HepG2 (cell line): ENCODE measurements around the gene CRNN. TPM values are rescaled to one million over a fixed set of nuclear protein-coding genes. Genes with fewer than 3 reads are reported as not detected.
A peak's percentile ranks its signal among the peaks of the same experiment; 100 is the strongest.

Experiments used
- ATAC-seq: fragments of 200-7000 bp; cut with Tn5 transposase; 3 replicates; pipeline ENCODE4 v1.9.1; 2020; ENCODE audit warnings: mild to moderate bottlenecking, moderate library complexity
- BruUV-seq: library from RNA; stranded (reverse); fragments of 400-500 nt; replicated peaks from 2 replicates; lab custom pipeline; 2021; lab: Mats Ljungman, UMichigan
- CTCF ChIA-PET: fragments of 300-600 bp; formaldehyde crosslinking; extraction: SDS; loops from one replicate; lab custom pipeline; 2021; ENCODE audit warnings: low total read pairs, inconsistent platforms, low intra/inter-chr PET ratio; lab: Yijun Ruan, JAX
- POLR2A ChIA-PET: fragments of 350-600 bp; sonication (Branson Sonifier 250); formaldehyde crosslinking; loops from one replicate; lab custom pipeline; 2020; ENCODE audit warnings: antibody characterized with exemption, inconsistent platforms; lab: Yijun Ruan, JAX
- DNase-seq: peaks from one replicate; pipeline ENCODE4 v3.0.0-alpha.2; 2015; ENCODE audit warnings: low spot score
- FAIRE-seq: peaks from 3 replicates; lab custom pipeline; 2011; peaks lifted over from hg19 to GRCh38; lab: Jason Lieb, UNC
- H2AFZ ChIP-seq: one replicate; pipeline ENCODE4 v1.6.1; 2011; ENCODE audit warnings: low read length, inconsistent platforms
- H3K27ac ChIP-seq: fragments of 300-600 bp; 3 replicates; pipeline ENCODE4 v1.8.0; 2011; ENCODE audit warnings: mixed run types, mild to moderate bottlenecking, mixed read lengths, low read length, inconsistent platforms; ENCODE audit not compliant: insufficient read depth; ENCODE audit errors: extremely low read length
- H3K27me3 ChIP-seq, 2 experiments: fragments of 200-600 bp in 1 of 2; 2 replicates in 1 of 2; 3 replicates in 1 of 2; pipeline versions ENCODE4 v1.6.0 to v1.8.0; 2011; ENCODE audit warnings: low read length in 2 of 2, mild to moderate bottlenecking in 2 of 2, moderate library complexity in 2 of 2, inconsistent platforms in 1 of 2; ENCODE audit not compliant: insufficient read depth in 2 of 2, control insufficient read depth in 1 of 2
- H3K36me3 ChIP-seq, 2 experiments: fragments of 200-600 bp in 1 of 2; replicated peaks in 1 of 2; 2 replicates in 1 of 2; 3 replicates in 1 of 2; pipeline versions ENCODE4 v1.5.1 to v1.8.0; 2011; ENCODE audit warnings: low read length in 2 of 2, inconsistent platforms in 1 of 2; ENCODE audit not compliant: insufficient read depth in 2 of 2, control insufficient read depth in 1 of 2
- H3K4me1 ChIP-seq: 2 replicates; pipeline ENCODE4 v1.5.1; 2012; ENCODE audit warnings: low read length, inconsistent platforms; ENCODE audit not compliant: insufficient read depth
- H3K4me2 ChIP-seq: 2 replicates; pipeline ENCODE4 v1.6.0; 2011; ENCODE audit warnings: low read depth, low read length, inconsistent platforms
- H3K4me3 ChIP-seq, 3 experiments: fragments of 200-600 bp in 1 of 3; sonication (generic), shearing (Covaris generic) in 1 of 3; replicated peaks in 1 of 3; 2 replicates each; pipeline ENCODE4 v1.5.1; 2011 to 2016; ENCODE audit warnings: low read length in 3 of 3, inconsistent platforms in 2 of 3, low read depth in 2 of 3, mild to moderate bottlenecking in 2 of 3, control low read depth in 1 of 3, mixed read lengths in 1 of 3; ENCODE audit not compliant: insufficient read depth in 1 of 3
- H3K79me2 ChIP-seq: one replicate; pipeline ENCODE4 v1.6.1; 2011; ENCODE audit warnings: low read length, inconsistent platforms; ENCODE audit not compliant: insufficient read depth
- H3K9ac ChIP-seq: 2 replicates; pipeline ENCODE4 v1.6.0; 2011; ENCODE audit warnings: mild to moderate bottlenecking, low read depth, low read length, inconsistent platforms; ENCODE audit not compliant: insufficient read depth
- H3K9me3 ChIP-seq: 2 replicates; pipeline ENCODE4 v1.5.1; 2012; ENCODE audit warnings: mild to moderate bottlenecking, low read length
- H4K20me1 ChIP-seq: 2 replicates; pipeline ENCODE4 v1.6.0; 2011; ENCODE audit warnings: inconsistent platforms, mild to moderate bottlenecking, low read length, moderate library complexity; ENCODE audit not compliant: insufficient read depth
- GATA4 ChIP-seq: sonication (generic); IDR thresholded peaks from 2 replicates; pipeline ENCODE4 v1.6.1; 2016; ENCODE audit warnings: antibody characterized with exemption, low read depth, borderline replicate concordance
- HMG20A ChIP-seq: IDR thresholded peaks from 2 replicates; pipeline ENCODE4 v1.6.1; 2016; ENCODE audit warnings: borderline replicate concordance
- IKZF4 ChIP-seq: sonication (generic); formaldehyde crosslinking; IDR thresholded peaks from 2 replicates; pipeline ENCODE4 v1.5.1; 2020; ENCODE audit warnings: borderline replicate concordance, mild to moderate bottlenecking, low read depth, missing genetic modification reagents; ENCODE audit errors: not compliant biosample characterization
- IRX3 ChIP-seq: sonication (generic); formaldehyde crosslinking; IDR thresholded peaks from 2 replicates; pipeline ENCODE4 v1.8.1; 2023; ENCODE audit warnings: mild to moderate bottlenecking, low read depth, missing genetic modification reagents, borderline replicate concordance
- RCOR2 ChIP-seq: IDR thresholded peaks from 2 replicates; pipeline ENCODE4 v1.6.1; 2016; ENCODE audit warnings: missing biosample characterization, missing genetic modification reagents
- RORA ChIP-seq: sonication (generic); formaldehyde crosslinking; IDR thresholded peaks from 2 replicates; pipeline ENCODE4 v1.5.0; 2020; ENCODE audit warnings: mild to moderate bottlenecking, missing genetic modification reagents, moderate library complexity
- SATB2 ChIP-seq: sonication (generic); formaldehyde crosslinking; IDR thresholded peaks from 2 replicates; pipeline ENCODE4 v1.5.0; 2020; ENCODE audit warnings: missing genetic modification reagents
- TFE3 ChIP-seq: IDR thresholded peaks from 2 replicates; pipeline ENCODE4 v1.6.1; 2016
- XRCC5 ChIP-seq: fragments of 200-400 bp; formaldehyde crosslinking; optimal IDR thresholded peaks from 2 replicates; pipeline ENCODE3; 2017; ENCODE audit warnings: mild to moderate bottlenecking, low read length
- ZNF142 ChIP-seq: sonication (generic); formaldehyde crosslinking; IDR thresholded peaks from 2 replicates; pipeline ENCODE4 v1.4.0; 2020; ENCODE audit warnings: missing genetic modification reagents
- ZNF256 ChIP-seq: sonication (generic); formaldehyde crosslinking; conservative IDR thresholded peaks from 2 replicates; pipeline ENCODE4 v1.4.0; 2020; ENCODE audit warnings: missing genetic modification reagents
- ZNF33A ChIP-seq: sonication (generic); formaldehyde crosslinking; IDR thresholded peaks from 2 replicates; pipeline ENCODE4 v1.5.1; 2020; ENCODE audit warnings: missing genetic modification reagents, mild to moderate bottlenecking, moderate library complexity, borderline replicate concordance
- WGBS: methylation state at CpG from one replicate; pipeline ENCODE4 v1.1.6; 2017; ENCODE audit warnings: low lambda C conversion rate; 5-methylcytosine and 5-hydroxymethylcytosine counted together
- in situ Hi-C: cut with HindIII; loops from 2 replicates; pipeline ENCODE4 v1.10.0; 2017; ENCODE audit warnings: low pct_unique_long_range_greater_than_20kb; ENCODE audit not compliant: extremely low pct_ligation_motif_present
- intact Hi-C: fragments of 100-400 bp; cut with micrococcal nuclease; formaldehyde crosslinking; loops from one replicate; pipeline ENCODE4 v1.10.0; 2022; ENCODE audit not compliant: unreplicated experiment
- polyA plus RNA-seq, 8 experiments: library from polyadenylated mRNA; depleted of rRNA in 3 of 8; stranded (reverse) in 7 of 8; unstranded in 1 of 8; fragments of >200 nt; fragmentation: Illumina TruSeq in 4 of 8; extraction: Trizol in 4 of 8; gene quantifications; 2 replicates each; pipeline versions ENCODE4 v1.2.1 to v1.2.3, GENCODE V29; 2011 to 2016; ENCODE audit warnings: low read depth in 4 of 8, missing spikeins in 1 of 8, mixed read lengths in 1 of 8; ENCODE audit not compliant: insufficient read depth in 1 of 8
- total RNA-seq, 5 experiments: library from RNA; depleted of rRNA; stranded (reverse); fragments of >200 nt; fragmentation: Illumina TruSeq; extraction: Trizol; gene quantifications; 2 replicates each; pipeline ENCODE4 v1.2.3, GENCODE V29; 2016; ENCODE audit warnings: low read depth in 1 of 5
- TF ChIP-seq, protein P1 (sequence below): sonication (generic); formaldehyde crosslinking; IDR thresholded peaks from 2 replicates; pipeline ENCODE4 v1.4.0; 2020; ENCODE audit warnings: missing genetic modification reagents

The CRNN gene
- total and polyA plus RNA-seq, 2 of the 13 experiments (the other 11 are each of a cell fraction or from before 2014, with no cell fraction given): not detected

DNA sequence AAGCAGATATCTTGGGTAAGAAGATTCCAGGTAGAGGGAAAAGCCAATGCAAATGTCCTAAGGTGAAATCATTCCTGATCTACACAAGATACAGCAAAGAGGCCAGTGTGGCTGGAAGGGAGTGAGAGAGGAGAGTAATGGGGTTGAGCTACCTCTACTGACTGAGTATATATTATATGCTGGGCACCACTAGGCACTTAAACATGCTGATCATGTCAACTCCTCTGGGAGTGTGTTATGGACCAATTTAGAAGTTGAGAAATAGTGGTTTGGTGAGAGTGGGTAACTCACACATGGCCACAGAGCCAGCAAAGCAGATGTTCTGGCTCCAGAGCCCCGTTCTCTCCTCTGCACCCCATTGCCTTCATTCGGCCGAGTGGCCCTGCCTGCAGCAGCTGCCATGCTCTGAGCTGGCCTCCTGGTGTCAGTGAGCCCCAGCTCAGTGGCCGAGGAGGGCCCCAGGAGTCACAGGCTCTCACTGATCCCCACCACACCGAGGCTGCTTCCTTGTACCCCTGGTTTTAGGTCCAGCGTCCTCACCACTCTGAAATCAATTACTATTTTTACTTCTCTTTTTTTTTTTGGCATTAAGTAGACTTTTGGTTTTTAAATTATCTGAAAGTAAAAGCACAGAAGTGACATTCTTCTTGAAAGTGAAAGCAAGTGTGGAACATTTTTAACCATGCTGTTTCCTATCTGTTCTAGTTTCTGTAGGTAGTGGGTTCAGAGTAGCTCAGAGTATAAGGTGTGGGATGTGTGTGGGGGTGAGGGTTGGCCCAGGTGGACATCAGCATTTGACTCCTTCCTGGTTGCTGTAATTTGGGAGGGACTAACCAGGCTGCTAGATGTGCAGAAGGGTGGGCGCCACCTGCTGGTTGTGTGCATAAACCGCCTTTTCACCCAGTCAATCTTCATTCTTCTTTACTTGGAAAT, 45.8 kb upstream of the CRNN start:
- H3K4me3 ChIP-seq: peak overlapping the region; percentile 37 to 40 (median 40); a peak in 5 of 6 replicates
- H3K4me2 ChIP-seq: peak overlapping the region; percentile 56
- ATAC-seq (peak; percentile 95), DNase-seq (peak; percentile 51), FAIRE-seq (peak; percentile 72)
- POLR2A ChIA-PET: no interaction called here
- H3K9me3 ChIP-seq: no peaks in the 10 kb centered on the region
- WGBS: 13% methylated on average over 6 of the region's 8 CpGs
- CTCF ChIA-PET: interaction anchor here (1.0 to 1.6 kb wide), 3 partner anchors 61 to 318 kb away, joined by 3 to 14 read pairs (median 3); no protein-coding TSS in a partner anchor
- no peak overlapping the region for H3K27ac ChIP-seq
- peak overlapping the region; percentile 5; the same call in 1 of the 2 replicates for H3K9ac ChIP-seq
- H4K20me1 ChIP-seq: no peaks in the 10 kb centered on the region
- no peaks in the 10 kb centered on the region for H3K4me1 ChIP-seq
- no TSS peak for BruUV-seq
- no peaks in the 10 kb centered on the region for H3K79me2 ChIP-seq
- in situ Hi-C loops (no loop called here), intact Hi-C loops (loop anchor here (2.0 to 5.0 kb wide), 4 partner anchors 113 to 407 kb away; no protein-coding TSS in a partner anchor)
- peak overlapping the region; percentile 42 for H2AFZ ChIP-seq
- no peaks in the 10 kb centered on the region for H3K27me3 ChIP-seq
- no peaks in the 10 kb centered on the region for H3K36me3 ChIP-seq
- TF ChIP-seq TFE3 (CRISPR knock-in tag) (no peak), RORA (CRISPR knock-in tag) (no peak), IKZF4 (CRISPR knock-in tag) (no peak), HMG20A (no peak), ZNF256 (CRISPR knock-in tag) (no peak), XRCC5 (peak; percentile 18), GATA4 (no peak), ZNF142 (CRISPR knock-in tag) (no peak), RCOR2 (no peak), ZNF33A (CRISPR knock-in tag) (no peak), IRX3 (CRISPR knock-in tag) (no peak), SATB2 (no peak)
- TF ChIP-seq, protein P1, sequence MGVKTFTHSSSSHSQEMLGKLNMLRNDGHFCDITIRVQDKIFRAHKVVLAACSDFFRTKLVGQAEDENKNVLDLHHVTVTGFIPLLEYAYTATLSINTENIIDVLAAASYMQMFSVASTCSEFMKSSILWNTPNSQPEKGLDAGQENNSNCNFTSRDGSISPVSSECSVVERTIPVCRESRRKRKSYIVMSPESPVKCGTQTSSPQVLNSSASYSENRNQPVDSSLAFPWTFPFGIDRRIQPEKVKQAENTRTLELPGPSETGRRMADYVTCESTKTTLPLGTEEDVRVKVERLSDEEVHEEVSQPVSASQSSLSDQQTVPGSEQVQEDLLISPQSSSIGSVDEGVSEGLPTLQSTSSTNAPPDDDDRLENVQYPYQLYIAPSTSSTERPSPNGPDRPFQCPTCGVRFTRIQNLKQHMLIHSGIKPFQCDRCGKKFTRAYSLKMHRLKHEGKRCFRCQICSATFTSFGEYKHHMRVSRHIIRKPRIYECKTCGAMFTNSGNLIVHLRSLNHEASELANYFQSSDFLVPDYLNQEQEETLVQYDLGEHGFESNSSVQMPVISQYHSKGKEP (CRISPR knock-in tag): no peak
